GM13977 (cell line): ENCODE measurements around the gene LOXL3.

ENCODE experiments used
- DNase-seq: peaks from one replicate; pipeline ENCODE4 v3.0.0; 2012; ENCODE audit warnings: low spot score
- in situ Hi-C: fragments of 300-500 bp; cut with MboI; formaldehyde crosslinking; loops from one replicate; pipeline ENCODE4 v1.12.0; 2022; ENCODE audit warnings: low sequenced_read_pairs, low pct_unique_long_range_greater_than_20kb, mixed read lengths, inconsistent platforms; ENCODE audit not compliant: unreplicated experiment
- TF ChIP-seq, protein P1 (sequence below): IDR thresholded peaks from 2 replicates; pipeline ENCODE4 v1.5.1; 2012; ENCODE audit warnings: mild to moderate bottlenecking, control low read depth; ENCODE audit not compliant: insufficient read depth; ENCODE audit errors: extremely low read depth, missing control alignments

LOXL3 gene

DNA sequence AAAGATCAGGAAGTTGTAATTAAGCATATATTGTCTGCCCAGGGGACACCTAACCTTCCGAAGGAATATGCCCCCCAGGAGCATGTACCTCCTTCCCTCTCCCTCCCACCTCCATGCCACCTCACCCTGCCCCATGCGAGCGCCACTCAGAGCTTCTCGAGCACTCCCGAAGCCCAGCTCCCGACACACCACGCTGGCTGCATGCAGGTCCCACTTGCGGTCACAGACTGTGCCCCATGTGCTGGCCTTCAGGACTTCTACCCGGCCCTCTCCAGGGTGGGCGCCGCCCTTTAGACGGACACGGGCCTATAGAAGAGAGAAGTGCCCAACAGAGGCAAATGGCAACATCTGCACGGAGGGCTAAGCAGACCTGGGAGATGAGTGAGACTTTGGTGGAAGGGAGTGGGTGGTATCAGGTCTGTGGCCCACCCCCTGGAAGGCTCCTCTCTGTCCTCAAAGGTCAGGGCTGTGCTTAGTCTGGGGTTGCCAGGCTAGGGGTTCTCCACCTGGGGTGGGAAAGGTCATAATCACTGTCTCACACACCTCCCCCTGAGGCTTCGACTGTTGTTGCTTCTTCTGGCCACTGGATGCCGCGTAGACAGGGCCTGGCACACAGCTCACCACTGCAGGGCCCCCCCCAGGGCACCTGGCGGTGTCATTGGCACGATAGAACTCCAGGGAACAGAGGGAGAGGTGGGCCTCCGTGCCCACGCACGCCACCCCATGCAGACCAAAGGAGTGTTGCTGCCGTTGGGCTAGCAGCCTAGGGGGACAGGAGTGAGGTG lies 17.4 kb downstream of the LOXL3 start:
- TF ChIP-seq, protein P1, sequence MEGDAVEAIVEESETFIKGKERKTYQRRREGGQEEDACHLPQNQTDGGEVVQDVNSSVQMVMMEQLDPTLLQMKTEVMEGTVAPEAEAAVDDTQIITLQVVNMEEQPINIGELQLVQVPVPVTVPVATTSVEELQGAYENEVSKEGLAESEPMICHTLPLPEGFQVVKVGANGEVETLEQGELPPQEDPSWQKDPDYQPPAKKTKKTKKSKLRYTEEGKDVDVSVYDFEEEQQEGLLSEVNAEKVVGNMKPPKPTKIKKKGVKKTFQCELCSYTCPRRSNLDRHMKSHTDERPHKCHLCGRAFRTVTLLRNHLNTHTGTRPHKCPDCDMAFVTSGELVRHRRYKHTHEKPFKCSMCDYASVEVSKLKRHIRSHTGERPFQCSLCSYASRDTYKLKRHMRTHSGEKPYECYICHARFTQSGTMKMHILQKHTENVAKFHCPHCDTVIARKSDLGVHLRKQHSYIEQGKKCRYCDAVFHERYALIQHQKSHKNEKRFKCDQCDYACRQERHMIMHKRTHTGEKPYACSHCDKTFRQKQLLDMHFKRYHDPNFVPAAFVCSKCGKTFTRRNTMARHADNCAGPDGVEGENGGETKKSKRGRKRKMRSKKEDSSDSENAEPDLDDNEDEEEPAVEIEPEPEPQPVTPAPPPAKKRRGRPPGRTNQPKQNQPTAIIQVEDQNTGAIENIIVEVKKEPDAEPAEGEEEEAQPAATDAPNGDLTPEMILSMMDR = no peak
- no peak for DNase-seq
- in situ Hi-C loops = no loop called here

DNA sequence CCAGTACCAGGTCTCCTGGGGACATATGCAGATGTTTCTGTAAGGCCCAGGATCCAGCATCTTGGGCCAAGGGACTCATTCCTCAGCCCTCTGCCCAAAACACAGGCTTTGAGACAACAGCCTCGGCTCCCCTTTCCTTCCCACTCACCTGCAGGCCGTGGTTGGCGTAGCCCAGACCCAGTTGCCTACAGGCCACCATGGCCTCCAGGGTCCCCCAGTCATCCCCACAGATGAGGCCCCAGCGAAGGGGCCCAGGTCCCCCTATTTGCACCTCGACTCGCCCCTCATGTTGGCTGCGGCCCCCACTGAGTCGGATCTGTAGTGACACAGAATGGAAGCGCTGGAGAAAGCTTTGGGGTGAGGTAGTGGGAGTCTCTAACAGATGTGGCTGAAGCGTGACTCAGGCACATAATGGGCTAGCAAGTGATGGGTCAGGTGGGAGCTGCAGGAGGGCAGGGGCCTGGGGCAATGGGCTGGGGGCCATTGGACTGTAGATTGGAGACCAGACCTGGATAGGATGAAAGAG lies 18.2 kb downstream of the LOXL3 start:
- DNase-seq = no peak
- TF ChIP-seq, protein P1 = no peak
- in situ Hi-C loops = no loop called here

DNA sequence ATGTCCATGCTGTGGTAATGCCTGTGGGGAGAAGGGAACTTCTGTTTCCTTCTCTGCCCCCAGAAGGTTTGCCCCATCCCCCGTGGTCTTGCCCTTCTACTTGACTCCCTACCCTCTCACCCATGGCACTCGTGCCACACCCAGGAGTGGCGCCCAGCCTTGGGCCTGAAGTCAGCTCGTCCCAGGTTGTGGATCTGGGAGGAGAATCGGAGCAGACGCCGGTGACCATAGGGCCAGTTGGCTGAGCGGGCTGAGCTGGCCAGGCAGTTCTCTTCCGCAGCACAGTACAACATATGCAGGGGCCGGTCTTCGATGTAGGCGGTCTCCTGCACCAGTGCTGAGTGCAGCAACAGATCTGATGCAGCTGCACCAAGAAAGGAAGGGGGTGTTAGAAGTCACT lies 19.3 kb downstream of the LOXL3 start:
- in situ Hi-C loops = no loop called here

DNA sequence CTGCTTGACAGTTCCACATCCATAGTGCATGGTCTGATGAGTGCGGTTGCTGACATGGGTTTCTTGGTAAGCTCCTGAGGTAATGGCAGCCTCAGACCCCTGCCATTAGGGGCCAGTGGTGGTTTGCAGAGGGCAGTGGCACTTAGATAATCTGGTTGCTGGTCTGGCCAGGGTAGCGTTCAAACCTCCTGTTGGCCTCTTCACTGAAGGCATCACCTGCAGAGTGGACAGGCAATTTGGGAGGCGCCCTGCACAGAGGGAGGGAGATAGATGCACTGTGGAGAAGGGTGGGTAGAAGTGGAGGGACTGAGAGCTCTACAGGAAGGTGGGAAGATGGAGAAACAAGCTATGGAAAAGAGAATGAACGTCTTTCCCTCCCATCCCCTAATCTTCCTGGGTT lies 20.3 kb downstream of the LOXL3 start:
- in situ Hi-C loops = no loop called here
- TF ChIP-seq, protein P1 = no peak
- DNase-seq = no peak

More for the DNA sequence above, 19.3 kb downstream of the LOXL3 start:
- no peak for DNase-seq
- TF ChIP-seq, protein P1 = no peak

DNA sequence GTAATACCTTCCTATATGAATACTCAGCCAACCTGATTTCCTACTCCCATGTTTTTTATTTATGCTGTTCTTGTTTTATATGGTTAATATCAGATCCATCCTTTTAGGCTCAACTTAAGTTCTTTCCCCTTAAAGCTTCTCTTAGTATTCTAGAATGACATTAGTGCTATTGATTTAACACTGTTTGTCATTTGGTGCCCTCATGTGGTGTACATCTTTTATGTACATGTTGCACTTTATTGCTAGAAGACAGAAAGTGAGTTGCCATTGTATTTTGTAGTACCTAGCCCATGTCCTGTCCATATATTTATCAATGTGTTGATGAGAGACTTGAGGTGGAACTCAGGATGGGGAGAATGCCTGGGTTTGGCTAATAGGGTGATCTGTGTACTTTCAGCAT lies 21.5 kb downstream of the LOXL3 start:
- TF ChIP-seq, protein P1 = peak; percentile 45
- peak; percentile 62 for DNase-seq
- in situ Hi-C loops = no loop called here

DNA sequence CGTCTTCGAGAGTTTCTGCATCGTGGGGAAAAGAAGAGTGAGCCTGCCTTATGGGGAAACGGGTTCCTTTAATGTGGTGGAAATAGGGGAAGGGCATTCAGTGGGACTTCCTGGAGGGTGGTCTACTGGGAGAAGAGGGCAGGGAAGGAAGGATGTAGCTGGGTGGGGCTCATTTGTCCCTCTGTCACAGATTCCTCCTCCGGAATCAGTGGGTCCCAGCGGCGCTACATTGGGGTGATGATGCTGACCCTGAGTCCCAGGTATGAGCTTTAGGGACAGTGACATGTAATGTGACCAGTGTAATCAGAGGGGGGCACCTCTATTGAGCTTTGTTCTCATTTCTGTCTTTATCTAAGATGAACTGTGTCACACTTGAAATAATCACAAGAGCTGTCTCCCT lies 22.1 kb downstream of the LOXL3 start:
- TF ChIP-seq, protein P1 = no peak
- in situ Hi-C loops = no loop called here
- DNase-seq = no peak
